CMK (cell line): ENCODE results near the gene LRRC28.
"Not testable (repeated sequence)": the region's sequence is repeated elsewhere in the genome, so short reads cannot be mapped to it uniquely, and the experiment has no call there.

Source experiments
- DNase-seq: peaks from one replicate; pipeline ENCODE4 v3.0.0-alpha.2; 2010; ENCODE audit warnings: low read depth

The LRRC28 gene

GRCh38 chr15:99250857-99251841, at the start of gene LRRC28:
LRRC28 (plus strand) TSS chr15:99251481; CDS start chr15:99255958, 4,477 bp downstream.
- peak; percentile 99 for DNase-seq

DNA sequence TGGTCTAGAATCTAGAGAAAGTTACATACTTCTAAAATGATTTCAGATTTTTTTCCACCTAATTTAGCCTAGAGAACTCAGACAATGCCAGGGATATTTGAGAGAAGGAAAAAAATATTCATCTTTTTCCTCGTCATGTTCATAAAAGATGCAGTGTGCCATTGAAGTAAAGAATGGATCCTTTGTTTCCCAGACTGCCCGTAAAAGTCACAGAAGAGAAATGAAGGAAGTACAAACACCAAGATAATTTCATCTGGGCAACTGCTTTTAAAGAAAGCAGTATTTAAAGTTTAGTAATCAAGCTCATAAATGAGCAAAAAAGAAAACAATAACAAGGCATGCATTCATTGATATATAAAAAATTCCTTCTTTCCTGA, 49.1 kb upstream of the LRRC28 start:
- no peak for DNase-seq

DNA sequence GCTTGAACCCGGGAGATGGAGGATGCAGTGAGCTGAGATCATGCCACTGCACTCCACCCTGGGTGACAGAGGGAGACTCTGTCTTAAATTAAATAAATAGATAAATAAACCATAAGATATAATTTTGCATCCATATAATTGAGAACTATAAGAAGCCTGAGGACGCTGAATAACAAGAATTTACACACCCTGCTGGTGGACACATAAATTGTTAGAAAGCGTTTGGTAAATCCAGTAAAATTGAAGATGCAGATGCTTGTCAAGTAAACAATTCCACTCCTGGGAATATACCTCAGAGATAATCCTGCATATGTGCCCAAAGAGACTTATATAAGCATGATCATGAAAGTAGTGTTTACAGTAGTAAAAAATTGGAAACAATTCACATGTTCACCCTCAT, 43.6 kb upstream of the LRRC28 start:
- DNase-seq, result no peak

DNA sequence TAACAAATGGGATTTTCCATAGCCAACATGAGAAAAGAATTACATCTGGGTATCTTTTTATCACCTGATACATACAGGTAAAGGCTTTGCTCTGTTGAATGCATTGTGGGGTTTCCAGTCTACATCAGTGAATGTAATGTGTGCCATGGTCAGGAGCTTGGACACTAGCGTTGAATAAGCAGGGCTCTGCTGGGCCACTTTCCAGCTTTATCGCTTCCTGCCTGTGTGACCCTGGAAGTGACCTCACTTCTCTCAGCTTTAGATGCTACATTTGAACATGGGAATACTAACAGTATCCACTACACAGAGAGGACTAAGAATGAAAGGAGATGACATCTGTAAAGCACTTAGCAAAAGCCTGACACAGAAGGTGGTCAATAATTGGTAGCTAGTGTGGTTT, 42.0 kb upstream of the LRRC28 start:
- DNase-seq, result no peak

- no peak for DNase-seq
Observed at GRCh38 chr15:99210334-99210733, 40.9 kb upstream of the LRRC28 start.

DNA sequence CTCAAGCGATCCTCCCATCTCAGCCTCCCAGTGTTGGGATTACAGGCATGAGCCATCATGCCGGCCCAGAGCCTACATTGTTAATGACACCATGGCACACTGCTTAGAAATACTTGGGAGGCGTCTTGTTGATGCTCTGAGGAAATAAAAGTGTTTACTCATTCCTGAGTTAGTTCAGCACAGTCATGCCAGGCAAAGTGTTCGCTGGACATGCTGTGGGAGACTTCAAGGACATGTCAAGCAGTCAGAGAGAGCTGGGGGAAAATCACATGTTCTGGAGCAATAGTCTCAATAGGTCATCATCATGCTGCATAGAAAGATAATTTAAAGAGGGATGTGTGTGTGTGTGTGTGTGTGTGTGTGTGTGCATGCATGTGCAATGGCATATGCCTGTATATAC, 39.4 kb upstream of the LRRC28 start:
- DNase-seq, result no peak

GRCh38 chr15:99212406-99212805, 38.9 kb upstream of the LRRC28 start:
- DNase-seq, result no peak

DNA sequence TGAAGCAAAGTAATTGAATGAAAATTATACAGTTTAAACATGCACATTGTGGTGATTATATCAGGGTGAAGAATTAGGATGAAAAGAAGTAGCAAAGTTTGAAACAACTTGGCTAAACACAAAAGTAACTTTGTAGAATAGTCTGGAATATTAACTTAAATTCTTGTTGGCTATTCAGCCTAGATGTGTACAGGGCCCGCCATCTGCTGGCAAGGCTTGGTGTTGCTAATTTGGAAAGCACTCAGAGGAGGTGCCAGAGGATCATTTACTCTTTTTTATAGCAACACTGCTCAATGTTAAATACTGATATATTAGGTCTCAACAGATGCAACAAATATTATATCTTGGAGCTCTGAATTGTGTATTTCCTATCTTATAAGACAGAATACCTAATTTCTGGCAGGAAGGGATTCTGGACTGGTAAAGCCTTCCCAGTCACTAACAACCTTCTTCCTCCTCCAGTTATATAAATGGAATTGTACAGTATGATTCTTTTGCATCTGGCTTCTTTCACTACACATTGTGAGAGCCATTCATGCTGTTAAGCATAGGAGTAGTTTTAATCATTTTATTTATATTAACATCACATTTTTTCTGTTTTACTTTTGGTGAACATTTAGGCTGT, 38.0 kb upstream of the LRRC28 start:
- DNase-seq, result no peak

DNA sequence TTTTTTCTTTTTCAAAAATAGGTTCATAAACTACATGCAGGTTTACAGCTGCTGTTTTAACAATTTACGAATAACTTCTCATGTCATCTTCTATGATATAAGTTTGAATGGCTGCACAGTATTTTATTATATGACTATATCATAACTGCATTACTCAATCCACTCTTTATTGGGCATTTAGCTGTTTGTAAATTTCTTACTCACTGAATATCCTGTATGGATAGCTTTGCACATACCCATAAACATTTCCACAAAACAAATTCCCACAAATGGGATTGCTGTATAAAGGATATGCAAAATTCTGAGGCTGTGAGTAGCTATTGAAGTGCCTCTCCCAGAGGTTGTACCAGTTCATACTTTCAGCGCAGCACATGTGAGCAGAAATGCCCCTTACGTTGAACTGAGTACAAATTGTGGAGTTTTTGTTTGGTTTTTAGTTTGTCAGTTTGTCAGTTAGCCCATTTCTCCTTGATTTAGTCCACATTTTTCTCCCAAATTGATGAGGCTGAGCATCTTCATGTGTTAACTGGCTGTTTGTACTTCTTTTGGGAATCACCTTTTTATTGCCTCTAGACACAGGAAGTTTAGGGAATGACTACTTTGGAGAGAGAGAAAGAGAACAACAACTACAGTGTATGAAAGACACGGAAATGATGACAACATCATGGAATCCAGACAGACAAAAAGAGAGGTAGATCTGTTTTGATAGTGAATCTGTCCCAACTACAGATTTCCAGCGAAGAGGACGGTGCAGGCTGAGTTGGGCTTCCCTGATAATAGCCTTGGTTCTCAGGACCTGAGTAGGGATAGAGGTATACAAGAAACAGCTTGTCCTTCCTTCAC, 26.7 kb upstream of the LRRC28 start:
- no peak for DNase-seq

DNA sequence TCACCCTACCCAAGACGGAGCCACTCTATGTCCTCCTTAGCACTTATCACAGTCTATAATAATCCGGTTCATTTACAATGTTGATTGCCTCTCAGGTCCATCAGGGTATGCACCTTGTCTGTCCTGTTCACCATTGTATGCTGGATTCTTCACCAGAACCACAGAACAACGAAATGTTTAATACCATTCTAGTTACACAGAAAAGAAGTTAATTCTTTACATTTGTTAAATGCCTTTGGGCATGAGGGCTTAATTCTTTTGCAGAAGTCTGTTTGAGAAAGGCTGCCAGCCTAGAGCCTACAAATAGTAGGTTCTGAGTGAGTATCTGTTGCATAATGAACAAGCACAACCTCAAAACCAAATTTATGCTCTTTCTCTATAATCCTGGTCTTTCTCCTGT, 24.5 kb upstream of the LRRC28 start:
- DNase-seq, result no peak

- no peak for DNase-seq
Observed at GRCh38 chr15:99228120-99228770, 23.0 kb upstream of the LRRC28 start.

GRCh38 chr15:99230867-99231266, 20.4 kb upstream of the LRRC28 start:
- no peak for DNase-seq

DNA sequence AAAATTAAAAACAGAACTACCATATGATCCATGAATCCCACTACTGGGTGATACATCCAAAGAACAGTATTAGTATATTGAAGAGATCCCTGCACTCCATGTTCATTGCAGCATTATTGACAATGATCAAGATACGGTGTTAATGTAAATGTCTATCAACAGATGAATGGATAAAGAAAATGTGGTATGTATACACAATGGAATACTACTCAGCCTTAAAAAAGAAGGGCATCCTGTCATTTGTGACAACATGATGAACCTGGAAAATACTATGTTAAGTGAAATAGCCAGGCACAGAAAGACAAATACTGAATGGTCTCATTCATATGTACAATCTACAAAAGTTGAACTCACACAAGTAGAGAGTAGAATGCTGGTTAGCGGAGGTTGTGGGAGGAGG, 18.5 kb upstream of the LRRC28 start:
- no peak for DNase-seq

DNA sequence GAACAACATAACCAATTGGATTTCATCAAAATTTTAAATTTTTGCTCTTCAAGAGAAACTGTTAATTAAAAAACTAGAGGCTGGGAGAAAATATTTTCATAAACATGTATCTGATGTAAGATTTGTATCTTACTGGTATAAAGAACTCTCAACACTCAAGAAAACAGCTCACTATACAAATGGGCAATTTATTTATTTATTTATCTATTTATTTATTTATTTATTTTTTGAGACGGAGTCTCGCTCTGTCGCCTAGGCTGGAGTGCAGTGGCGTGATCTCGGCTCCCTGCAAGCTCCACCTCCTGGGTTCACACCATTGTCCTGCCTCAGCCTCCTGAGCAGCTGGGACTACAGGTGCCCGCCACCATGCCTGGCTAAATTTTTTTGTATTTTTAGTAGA, 17.1 kb upstream of the LRRC28 start:
- not testable (repeated sequence) for DNase-seq

GRCh38 chr15:99238849-99239248, 12.4 kb upstream of the LRRC28 start:
- DNase-seq, result no peak

DNA sequence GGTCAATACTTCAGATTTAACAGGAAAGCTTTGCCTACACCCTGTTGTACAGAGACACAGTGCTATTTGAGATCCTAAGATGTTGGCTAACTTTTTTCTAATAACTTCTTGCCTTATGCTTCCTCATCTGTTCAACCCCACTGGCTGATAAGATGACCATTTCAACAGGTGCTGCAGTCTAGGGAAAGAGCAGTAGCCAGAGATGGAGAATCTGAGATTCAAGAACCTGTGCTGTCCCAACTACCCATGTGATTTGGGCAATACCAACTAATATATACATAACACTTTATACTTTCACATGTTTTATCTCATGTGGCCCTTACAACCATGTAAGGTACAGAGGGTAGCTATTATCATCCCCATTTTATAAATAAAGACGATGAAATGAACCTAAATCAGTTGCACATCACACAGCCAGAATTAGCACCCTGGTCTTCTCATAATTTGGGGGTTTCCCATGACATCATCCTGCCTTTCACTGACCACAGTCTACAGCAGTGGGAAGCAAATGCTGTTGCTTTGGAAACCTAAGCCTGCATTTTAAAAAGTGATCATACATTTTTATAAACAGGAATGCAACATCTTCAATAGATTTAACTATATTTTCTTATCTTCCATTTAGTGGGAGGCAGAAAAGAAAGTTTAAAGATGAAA, 11.6 kb upstream of the LRRC28 start:
- no peak for DNase-seq

DNA sequence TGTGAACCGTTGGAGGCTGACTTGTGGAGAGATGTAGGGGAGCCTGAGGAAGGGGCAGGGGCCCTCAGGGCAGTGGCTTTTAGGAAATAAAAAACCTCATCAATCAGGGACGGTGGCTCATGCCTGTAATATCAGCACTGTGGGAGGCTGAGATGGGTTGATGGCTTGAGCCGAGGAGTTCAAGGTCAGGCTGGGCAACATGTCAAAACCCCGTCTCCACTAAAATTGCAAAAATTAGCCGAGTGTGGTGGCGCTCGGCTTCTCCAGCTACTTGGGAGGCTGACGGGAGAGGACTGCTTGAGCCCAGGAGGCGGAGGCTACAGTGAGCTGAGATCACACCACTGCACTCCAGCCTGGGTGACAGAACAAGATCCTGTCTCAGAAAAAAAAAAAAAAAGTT, 9.5 kb upstream of the LRRC28 start:
- DNase-seq, result no peak

- no peak for DNase-seq
Observed at GRCh38 chr15:99244306-99244705, 7.0 kb upstream of the LRRC28 start.

- no peak for DNase-seq
Observed at GRCh38 chr15:99247062-99247461, 4.2 kb upstream of the LRRC28 start.

- no peak for DNase-seq
Observed at GRCh38 chr15:99248000-99248715, 3.1 kb upstream of the LRRC28 start.
